Activated T-helper 9 cell treated with anti-CD3 and anti-CD28 coated beads, Interleukin-2, amount 50 U/mL, for 16 hours (primary cell): Measurements from ENCODE around the gene ACKR2.
A peak's percentile ranks its signal among the peaks of the same experiment; 100 is the strongest.
"Not testable (repeated sequence)": the region's sequence is repeated elsewhere in the genome, so short reads cannot be mapped to it uniquely, and the experiment has no call there.

Experiments
- DNase-seq: peaks from one replicate; pipeline ENCODE4 v3.0.0-alpha.2; 2020; ENCODE audit warnings: low read depth

Gene ACKR2

GRCh38 chr3:42864321-42864950 is 55.2 kb downstream of the ACKR2 start:
- no peak for DNase-seq

DNA sequence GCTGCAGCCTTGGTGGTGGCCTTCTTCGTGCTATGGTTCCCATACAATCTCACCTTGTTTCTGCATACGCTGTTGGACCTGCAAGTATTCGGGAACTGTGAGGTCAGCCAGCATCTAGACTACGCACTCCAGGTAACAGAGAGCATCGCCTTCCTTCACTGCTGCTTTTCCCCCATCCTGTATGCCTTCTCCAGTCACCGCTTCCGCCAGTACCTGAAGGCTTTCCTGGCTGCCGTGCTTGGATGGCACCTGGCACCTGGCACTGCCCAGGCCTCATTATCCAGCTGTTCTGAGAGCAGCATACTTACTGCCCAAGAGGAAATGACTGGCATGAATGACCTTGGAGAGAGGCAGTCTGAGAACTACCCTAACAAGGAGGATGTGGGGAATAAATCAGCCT is 56.0 kb downstream of the ACKR2 start:
- DNase-seq, result no peak

- DNase-seq, result no peak
Measured at GRCh38 chr3:42867138-42867537, 57.9 kb downstream of the ACKR2 start.

DNA sequence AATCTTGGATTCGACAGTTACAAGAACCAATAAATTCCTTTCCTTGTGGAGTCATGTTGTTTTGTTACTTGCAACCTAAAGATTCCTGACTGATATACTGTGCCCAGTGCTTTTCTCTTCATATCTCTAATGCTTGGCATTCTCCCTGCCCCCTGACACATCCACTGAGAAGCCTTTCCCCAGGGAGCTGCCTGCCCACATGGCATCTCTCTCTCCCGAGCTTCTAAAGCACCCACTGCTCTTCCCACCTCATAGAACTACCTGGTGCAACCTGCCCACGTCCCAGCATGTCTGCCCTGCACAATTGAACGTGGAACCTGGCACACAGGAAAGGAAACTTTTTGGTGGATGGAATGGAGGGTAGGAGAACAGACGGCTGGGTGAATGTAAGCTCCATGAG is 59.6 kb downstream of the ACKR2 start:
- DNase-seq, result no peak

DNA sequence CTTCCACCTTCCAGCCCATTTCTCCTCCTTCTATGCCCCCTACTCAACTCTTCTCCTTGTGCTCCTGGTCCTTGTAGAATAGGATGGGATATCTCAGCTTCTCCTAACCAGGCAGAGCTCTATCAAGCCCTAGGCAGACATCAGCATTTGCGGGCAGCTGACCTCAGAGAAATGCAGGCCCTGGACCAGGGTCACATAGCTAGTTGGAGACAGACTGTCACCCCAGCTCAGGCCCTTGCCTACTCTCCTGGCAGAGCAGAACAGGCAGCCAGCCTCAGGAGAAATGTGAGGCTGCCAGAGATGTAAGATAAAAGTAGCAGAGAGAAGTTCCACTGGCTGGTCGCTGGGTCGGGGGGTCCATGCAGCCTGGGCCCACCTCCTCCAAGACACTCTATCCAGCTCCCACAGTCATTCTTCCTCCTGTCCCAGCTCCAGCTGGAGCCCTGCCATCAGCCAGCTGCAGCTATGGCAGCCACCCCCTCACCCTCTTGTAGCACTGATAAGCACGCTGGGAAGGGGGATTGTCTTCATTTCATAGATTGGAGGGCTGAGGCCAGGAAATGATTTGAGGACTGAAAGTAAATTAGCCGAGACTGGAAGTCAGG is 62.4 kb downstream of the ACKR2 start:
- no peak for DNase-seq

DNA sequence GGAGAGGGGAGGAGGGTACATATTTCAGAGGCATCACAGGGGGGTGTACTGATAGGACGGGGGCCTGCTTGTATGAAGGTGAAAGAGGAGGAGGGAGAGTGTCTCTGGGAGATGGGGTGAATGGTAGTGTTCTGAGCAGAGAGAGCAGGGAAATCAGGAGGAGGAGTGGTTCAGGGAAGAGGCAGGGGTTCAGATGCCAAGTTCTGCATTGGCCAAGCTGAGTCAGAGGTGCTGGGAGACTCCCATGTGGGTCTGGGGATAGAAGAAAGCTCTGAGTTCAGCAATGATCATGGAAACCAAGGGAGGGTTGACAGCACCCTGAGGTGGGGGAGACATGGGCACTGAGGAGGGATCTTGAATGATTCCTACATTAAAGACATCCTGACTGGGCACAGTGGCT is 63.5 kb downstream of the ACKR2 start:
- no peak for DNase-seq

- DNase-seq, result no peak
Measured at GRCh38 chr3:42873221-42873982, 64.2 kb downstream of the ACKR2 start.

DNA sequence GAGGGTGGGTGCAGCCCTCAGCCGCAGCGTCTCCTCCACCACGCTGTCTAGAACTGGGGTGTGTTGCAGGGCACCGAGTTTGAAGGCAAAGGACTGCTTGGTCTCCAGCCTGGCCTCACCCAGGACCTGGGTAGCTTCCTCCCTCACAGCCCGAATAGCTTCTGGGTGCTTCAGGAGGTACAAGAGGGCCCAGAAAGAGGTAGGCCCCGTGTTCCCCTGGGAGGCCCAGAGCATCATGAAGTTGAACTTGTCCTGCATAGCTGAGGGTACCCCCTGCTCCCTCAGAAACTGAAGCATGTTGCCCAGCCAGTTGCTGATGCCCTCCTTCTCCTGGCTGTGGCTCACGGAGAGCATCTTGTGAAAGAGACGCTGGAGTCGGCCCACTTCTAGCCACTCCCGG is 65.5 kb downstream of the ACKR2 start:
- DNase-seq, result no peak

DNA sequence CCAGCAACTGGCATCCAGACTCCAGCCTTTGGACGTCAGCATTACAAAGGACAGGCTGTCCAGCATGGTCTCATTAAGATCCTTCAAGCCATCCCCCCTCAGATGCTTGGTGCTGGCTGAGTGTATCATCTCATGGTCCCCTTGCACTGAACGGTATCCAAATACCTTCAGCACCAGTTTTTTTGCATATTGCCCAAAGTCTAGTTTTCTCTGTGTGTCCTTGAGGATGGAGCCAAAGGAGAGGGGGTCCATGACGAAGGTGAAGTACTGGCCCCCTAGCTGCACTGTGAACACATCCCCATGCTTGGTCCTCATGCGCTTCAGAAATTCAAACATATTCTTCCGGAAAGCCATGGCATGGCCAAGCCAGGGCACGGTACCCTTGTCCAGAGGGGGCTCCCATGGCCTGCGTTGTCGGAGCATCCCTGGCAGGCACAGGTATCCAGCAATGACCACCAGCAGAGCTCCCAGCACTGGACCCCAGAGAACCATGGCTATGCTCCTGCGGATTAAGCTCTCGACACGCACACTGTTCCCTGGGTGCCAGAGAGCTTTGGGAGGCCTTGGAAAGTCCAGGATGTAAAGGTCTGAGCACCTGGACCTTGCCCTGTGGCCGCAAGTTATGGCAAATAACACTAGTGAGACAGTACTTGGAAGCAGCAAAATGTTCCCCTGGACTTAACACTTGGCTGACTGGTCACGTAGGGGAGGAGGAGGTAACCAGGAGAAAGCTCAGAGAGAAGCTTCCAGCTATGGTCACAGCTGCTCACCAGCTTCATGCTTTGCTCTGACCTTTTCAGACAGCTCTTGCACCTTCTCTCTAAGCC is 66.3 kb downstream of the ACKR2 start, which contains the start of gene CYP8B1:
TSS of gene CYP8B1 (minus strand) at position 555 of the 827 bp plus-strand sequence. CDS start at position 492, 63 bp downstream.
- no peak for DNase-seq

DNA sequence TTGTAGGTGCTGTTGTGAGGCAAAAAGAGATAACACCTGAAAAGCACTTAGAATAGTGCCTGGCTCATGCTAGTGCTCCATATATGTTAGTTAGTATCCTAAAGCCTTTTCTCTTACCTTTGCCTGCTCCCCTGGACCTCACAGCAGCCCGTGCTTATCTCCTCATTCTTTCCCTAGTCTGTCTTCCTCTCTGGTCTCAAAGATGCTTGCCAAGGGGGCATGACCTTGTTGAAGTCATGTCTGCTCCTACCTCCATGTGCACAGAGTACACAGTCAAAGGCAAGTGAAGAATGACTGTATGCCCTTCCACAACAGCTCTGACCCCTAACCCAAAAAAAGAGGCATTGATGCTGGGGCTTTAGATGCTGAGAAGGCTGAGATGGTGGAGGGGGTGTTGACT is 67.2 kb downstream of the ACKR2 start:
- no peak for DNase-seq

DNA sequence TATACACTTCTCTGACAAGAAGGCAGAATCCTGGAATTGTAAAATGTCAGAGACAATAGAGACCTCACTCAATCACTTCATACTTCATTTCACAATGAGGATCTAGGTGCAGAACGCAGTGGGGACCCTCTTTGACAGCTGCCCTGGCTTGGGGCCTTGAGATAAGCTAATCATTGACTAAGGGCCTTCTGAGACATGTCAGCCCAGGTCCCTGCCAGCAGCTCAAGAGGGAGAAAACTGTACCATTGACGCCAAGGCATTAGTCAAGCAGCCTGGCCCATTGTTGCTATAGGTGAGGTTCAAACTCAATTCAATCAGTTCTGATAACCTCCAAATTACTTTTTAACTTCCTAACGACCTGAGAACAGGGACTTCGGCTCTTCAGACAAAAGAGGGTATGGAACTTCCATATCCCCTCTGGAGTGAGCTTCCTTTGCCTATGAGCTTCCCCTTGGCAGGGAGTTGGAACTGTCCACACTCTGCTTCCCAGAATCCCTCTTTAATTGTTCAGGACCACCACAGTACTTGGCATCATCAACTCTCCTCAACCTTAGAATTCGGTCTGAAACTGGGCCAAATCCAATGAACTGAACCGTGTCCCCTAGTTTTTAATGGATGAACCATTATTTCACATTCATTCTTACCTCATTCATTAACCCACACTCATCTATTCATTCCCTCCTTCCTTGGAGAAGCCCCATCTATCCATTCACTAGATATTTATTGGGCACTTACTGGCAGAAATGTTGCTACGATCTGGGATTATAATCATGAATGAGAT is 67.9 kb downstream of the ACKR2 start:
- DNase-seq, result no peak

GRCh38 chr3:42877881-42878280 is 68.6 kb downstream of the ACKR2 start:
- no peak for DNase-seq

GRCh38 chr3:42880183-42880582 is 70.9 kb downstream of the ACKR2 start:
- no peak for DNase-seq

DNA sequence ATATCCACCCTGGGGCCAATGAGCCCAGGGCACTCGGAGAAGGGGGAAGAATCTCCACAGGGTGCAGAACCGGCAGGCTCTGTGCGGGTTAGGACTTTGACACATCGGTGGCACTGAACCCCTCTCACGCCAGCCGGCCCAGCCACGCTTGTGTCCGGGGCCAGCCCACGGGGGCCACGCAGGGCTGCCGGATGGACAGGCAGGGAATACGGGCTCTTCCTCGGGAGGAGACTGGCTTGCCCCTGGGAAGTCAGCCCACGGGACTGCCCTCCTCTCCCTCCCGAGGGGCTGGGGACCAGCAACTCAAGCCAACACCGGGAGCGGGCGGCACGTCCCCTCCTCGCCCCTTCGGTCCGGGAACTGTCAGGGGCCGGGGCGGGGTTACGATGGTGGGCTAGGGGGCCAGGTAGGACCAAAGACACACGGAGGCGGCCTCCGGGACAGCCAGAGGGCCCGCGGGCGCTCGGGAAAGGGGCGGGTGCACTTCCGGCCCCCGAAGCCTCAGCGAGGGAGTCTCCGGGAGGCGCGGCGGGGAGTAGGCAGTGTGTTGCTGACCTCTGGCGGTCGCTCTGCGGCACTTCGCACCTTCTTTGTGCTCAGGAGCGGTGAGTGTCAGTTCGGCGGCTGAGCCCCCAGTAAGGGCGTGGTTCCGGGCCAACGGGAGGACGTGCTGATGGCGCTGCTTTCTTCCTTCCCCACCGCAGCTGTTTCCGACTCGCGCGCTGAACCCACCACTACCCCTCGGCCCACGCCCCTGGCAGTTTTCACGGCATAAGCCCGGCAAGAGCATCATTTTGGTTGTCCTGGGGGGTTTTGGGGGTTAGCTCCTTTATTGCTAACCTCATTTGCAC is 71.6 kb downstream of the ACKR2 start:
- DNase-seq, result peak; percentile 80

GRCh38 chr3:42883251-42883930 is 74.1 kb downstream of the ACKR2 start:
- not testable (repeated sequence) for DNase-seq

DNA sequence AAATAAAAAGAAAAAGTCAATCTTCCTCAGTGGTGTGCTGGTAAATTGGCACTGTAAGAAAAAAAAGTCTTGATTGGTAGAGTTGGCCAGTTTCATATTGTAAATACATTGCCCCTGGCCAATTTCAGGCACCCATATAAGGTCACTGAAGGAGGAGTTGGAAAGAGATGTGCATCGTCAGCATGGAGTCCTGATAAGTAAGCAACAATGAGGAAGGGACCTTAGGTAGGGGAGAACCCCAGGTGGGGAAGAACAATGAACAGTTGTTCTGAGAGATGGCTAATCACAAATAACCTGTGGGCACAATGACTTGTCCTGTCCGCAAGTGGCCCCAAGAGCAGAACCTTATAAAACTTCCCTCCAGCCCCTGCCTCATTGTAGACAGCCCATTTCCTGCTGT is 75.1 kb downstream of the ACKR2 start:
- no peak for DNase-seq

DNA sequence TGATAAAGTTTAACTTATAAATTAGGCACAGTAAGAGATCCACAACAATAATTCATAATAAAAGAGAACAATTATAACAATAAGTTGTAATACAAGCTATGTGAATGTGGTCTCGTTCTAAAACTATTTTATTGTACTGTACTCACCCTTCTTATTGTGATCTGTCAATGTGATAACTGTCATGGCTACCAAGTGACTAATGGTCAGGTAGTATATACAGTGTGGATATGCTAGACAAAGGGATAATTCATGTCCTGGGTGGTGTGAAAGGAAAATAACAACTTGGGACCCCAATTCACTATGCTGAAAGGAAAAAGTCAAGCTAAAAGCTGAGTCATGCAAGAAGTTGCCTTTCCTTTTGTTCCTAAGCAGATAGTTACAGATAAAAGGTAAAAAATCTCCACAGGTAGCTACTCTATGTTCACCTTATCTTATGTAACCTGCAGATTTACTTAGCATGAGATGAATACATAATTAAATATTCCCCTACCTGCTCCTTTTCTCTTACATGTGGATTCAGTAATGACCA is 77.1 kb downstream of the ACKR2 start:
- DNase-seq, result no peak

GRCh38 chr3:42887084-42887483 is 77.8 kb downstream of the ACKR2 start:
- no peak for DNase-seq

DNA sequence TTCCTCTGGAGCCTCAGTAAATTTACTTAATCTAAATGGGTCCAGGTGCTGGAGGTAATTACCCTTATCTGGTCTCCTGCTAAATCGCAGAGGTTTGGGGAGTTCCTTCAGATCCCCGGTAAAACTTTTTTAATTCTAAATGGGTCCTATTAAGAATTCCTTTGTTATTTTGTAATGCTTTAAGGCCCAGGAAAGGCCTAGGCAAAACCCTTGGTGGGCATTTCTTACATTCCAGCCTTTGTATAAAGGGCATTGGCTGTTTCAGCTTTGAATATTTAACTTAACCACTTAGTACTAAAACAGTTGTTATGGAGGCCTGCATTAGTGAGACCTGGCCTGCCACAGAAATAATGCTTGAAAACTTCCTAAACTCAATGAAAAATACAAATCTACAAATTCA is 81.8 kb downstream of the ACKR2 start:
- DNase-seq, result no peak

DNA sequence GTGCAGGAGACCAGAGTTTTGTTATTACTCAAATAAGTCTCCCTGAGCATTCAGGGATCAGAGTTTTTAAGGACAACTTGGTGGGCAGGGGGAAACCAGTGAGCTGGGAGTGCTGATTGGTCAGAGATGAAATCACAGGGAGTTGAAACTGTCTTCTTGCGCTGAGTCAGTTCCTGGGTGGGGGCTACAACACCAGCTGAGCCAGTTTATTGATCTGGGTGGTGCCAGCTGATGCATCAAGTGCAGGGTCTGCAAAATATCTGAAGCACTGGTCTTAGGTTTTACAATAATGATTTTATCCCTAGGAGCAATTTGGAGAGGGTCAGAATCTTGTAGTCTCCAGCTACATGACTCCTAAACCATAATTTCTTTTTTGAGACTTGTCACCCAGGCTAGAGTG is 82.9 kb downstream of the ACKR2 start:
- no peak for DNase-seq
